Thoracic aorta (tissue), 2 donors: ENCODE measurements around the gene PSMD1. TPM values are rescaled to one million over a fixed set of nuclear protein-coding genes. Genes with fewer than 3 reads are reported as not detected.
A peak's percentile ranks its signal among the peaks of the same experiment; 100 is the strongest.

ENCODE experiments used
- ATAC-seq: fragments of 150-250 bp; one replicate; pipeline ENCODE4 v1.8.0; 2017; ENCODE audit warnings: low read depth; ENCODE audit not compliant: insufficient number of reproducible peaks, low FRiP score
- DNase-seq: peaks from one replicate; pipeline ENCODE4 v3.0.0-alpha.2; 2020; ENCODE audit warnings: low spot score
- H3K27ac ChIP-seq, 2 donors: fragments of 200-600 bp; sonication (generic); 1 replicate in 1 of 2; 2 replicates in 1 of 2; pipeline ENCODE4 v1.5.1; 2016; ENCODE audit warnings: mild to moderate bottlenecking in 2 of 2, moderate library complexity in 2 of 2
- H3K27me3 ChIP-seq: fragments of 200-600 bp; sonication (generic); replicated peaks from 2 replicates; pipeline ENCODE4 v1.6.0; 2016; ENCODE audit warnings: mild to moderate bottlenecking; ENCODE audit not compliant: insufficient read depth
- H3K36me3 ChIP-seq: fragments of 200-600 bp; sonication (generic); one replicate; pipeline ENCODE4 v1.5.1; 2016
- H3K4me1 ChIP-seq, 2 donors: fragments of 200-600 bp; sonication (generic); 1 replicate in 1 of 2; 2 replicates in 1 of 2; pipeline versions ENCODE4 v1.5.1 to v1.6.0; 2016; ENCODE audit warnings: low read depth in 2 of 2, mild to moderate bottlenecking in 1 of 2; ENCODE audit not compliant: control insufficient read depth in 1 of 2
- H3K4me3 ChIP-seq: fragments of 200-600 bp; sonication (generic); 2 replicates; pipeline ENCODE4 v1.5.1; 2016; ENCODE audit warnings: mild to moderate bottlenecking
- H3K9me3 ChIP-seq: fragments of 200-600 bp; sonication (generic); 2 replicates; pipeline ENCODE4 v1.5.1; 2016
- CTCF ChIP-seq: fragments of 200-600 bp; sonication (generic); IDR thresholded peaks from one replicate; pipeline ENCODE4 v1.5.1; 2019; ENCODE audit warnings: antibody characterized with exemption
- total RNA-seq, 2 donors: library from RNA; depleted of rRNA; stranded (reverse); fragments of >200 nt; gene quantifications; one replicate each; pipeline versions ENCODE4 v1.1.0 to v1.2.3, GENCODE V29; 2016

PSMD1 gene
- total RNA-seq, 2 donors from 2014 or later, result 42.2 to 73.5 TPM

DNA sequence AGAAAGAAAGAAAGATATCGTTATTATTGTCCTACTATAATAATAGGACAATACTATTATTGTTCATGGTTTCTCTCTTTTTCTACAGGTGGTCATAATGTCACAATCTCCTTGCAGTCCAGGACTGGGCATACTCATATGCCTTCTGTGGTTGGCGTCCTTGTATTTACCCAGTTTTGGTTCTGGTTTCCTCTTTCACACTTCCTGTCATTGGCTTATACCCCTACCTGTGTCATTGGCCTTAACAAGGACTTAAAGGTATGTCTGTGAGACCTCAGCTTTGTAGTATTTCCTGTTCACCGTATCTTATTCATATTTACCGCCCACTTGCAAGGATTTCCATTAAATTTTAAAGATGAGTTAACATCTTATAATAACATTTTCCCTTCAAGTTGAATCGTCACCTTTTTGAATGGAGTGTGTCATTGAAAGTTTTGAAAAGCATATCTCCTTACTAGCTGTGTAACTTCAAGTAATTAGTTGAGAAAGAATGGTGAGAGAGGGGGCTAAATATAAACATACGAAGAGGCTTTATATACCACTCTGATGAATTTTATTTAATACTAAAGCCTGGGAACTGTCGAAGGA lies 104.7 kb downstream of the PSMD1 start:
- ATAC-seq (no peak), DNase-seq (no peak)
- Histone ChIP-seq H3K4me1 (peaks cover 26 to 46% of the 10 kb centered on the region in 2 donors), H3K27me3 (no peaks in the 10 kb centered on the region), H3K36me3 (peaks cover 7% of the 10 kb centered on the region), H3K9me3 (no peaks in the 10 kb centered on the region), H3K4me3 (no peak overlapping the region), H3K27ac (peak overlapping the region; percentile 69 to 85)
- TF ChIP-seq CTCF, result no peak

GRCh38 chr2:231161877-231162329 lies 105.2 kb downstream of the PSMD1 start:
- DNase-seq (no peak), ATAC-seq (peak; percentile 68)
- Histone ChIP-seq H3K27ac (peak overlapping the region; percentile 80 to 85), H3K4me1 (peaks cover 26 to 46% of the 10 kb centered on the region in 2 donors), H3K4me3 (peak overlapping the region; percentile 44), H3K36me3 (peaks cover 10% of the 10 kb centered on the region), H3K27me3 (no peaks in the 10 kb centered on the region), H3K9me3 (no peaks in the 10 kb centered on the region)
- TF ChIP-seq CTCF, result no peak

DNA sequence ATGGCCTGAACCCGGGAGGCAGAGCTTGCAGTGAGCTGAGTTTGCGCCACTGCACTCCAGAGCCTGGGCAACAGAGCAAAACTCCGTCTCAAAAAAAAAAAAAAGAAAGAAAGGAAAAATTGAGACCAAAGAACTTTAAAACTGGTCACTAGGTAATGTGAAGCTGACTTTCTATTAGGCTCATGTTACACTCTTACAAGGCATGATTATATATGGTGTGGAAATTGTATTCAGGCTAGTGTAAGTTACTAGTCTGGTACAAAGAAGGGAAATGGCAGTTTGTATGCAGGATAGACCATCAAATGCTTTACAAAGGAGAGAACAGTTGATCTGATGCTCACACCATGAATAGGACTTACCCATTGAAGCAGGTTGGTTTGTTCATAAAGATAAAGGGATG lies 106.3 kb downstream of the PSMD1 start:
- H3K27ac ChIP-seq, result peak overlapping the region; percentile 80 to 85
- peaks cover 14% of the 10 kb centered on the region for H3K36me3 ChIP-seq
- ATAC-seq, result no peak

GRCh38 chr2:231163414-231164095 lies 106.9 kb downstream of the PSMD1 start:
- ATAC-seq (no peak), DNase-seq (no peak)
- H3K27me3 ChIP-seq, result no peaks in the 10 kb centered on the region
- TF ChIP-seq CTCF, result no peak
- H3K4me3 ChIP-seq, result no peak overlapping the region
- H3K27ac ChIP-seq, result peak overlapping the region; percentile 31 to 85
- no peaks in the 10 kb centered on the region for H3K9me3 ChIP-seq
- peaks cover 14% of the 10 kb centered on the region for H3K36me3 ChIP-seq
- H3K4me1 ChIP-seq, result peaks cover 26 to 46% of the 10 kb centered on the region in 2 donors

More for the DNA sequence above, 106.3 kb downstream of the PSMD1 start:
- DNase-seq, result no peak
- Histone ChIP-seq H3K4me3 (no peak overlapping the region), H3K9me3 (no peaks in the 10 kb centered on the region), H3K4me1 (peaks cover 26 to 46% of the 10 kb centered on the region in 2 donors), H3K27me3 (no peaks in the 10 kb centered on the region)
- no peak for TF ChIP-seq CTCF

GRCh38 chr2:231167745-231168459 lies 111.2 kb downstream of the PSMD1 start:
- no peak for TF ChIP-seq CTCF
- H3K4me3 ChIP-seq, result no peak overlapping the region
- H3K27ac ChIP-seq, result no peak overlapping the region
- DNase-seq (no peak), ATAC-seq (no peak)
- H3K4me1 ChIP-seq, result peaks cover 0 to 8% of the 10 kb centered on the region in 2 donors
- peaks cover 35% of the 10 kb centered on the region for H3K36me3 ChIP-seq
- H3K9me3 ChIP-seq, result no peaks in the 10 kb centered on the region
- no peaks in the 10 kb centered on the region for H3K27me3 ChIP-seq
